GM13977 (cell line): ENCODE data around the gene RHOT2.

Source experiments
- DNase-seq: peaks from one replicate; pipeline ENCODE4 v3.0.0; 2012; ENCODE audit warnings: low spot score
- CTCF ChIP-seq: IDR thresholded peaks from 2 replicates; pipeline ENCODE4 v1.5.1; 2012; ENCODE audit warnings: mild to moderate bottlenecking, control low read depth; ENCODE audit not compliant: insufficient read depth; ENCODE audit errors: extremely low read depth, missing control alignments
- in situ Hi-C: fragments of 300-500 bp; cut with MboI; formaldehyde crosslinking; loops from one replicate; pipeline ENCODE4 v1.12.0; 2022; ENCODE audit warnings: low sequenced_read_pairs, low pct_unique_long_range_greater_than_20kb, mixed read lengths, inconsistent platforms; ENCODE audit not compliant: unreplicated experiment

Gene RHOT2

GRCh38 chr16:670485-671352, 2.8 kb downstream of the RHOT2 start:
- DNase-seq, result no peak
- in situ Hi-C loops, result no loop called here
- TF ChIP-seq CTCF, result no peak

- no peak for DNase-seq
- TF ChIP-seq CTCF, result no peak
- in situ Hi-C loops, result no loop called here
Measured at GRCh38 chr16:671353-672131, 3.6 kb downstream of the RHOT2 start.

GRCh38 chr16:672371-672770, 4.4 kb downstream of the RHOT2 start:
- TF ChIP-seq CTCF, result no peak
- DNase-seq, result no peak
- in situ Hi-C loops, result no loop called here

- in situ Hi-C loops, result no loop called here
- no peak for TF ChIP-seq CTCF
- DNase-seq, result no peak
Measured at GRCh38 chr16:672851-673250, 4.9 kb downstream of the RHOT2 start.

- DNase-seq, result no peak
- in situ Hi-C loops, result no loop called here
- no peak for TF ChIP-seq CTCF
Measured at GRCh38 chr16:673399-673991, 5.6 kb downstream of the RHOT2 start.

GRCh38 chr16:674214-674881, 6.4 kb downstream of the RHOT2 start:
- TF ChIP-seq CTCF, result no peak
- no peak for DNase-seq
- in situ Hi-C loops, result no loop called here
